Astrocyte of the spinal cord (primary cell): ENCODE data around the gene TPSB2.
"Not testable (repeated sequence)": the region's sequence is repeated elsewhere in the genome, so short reads cannot be mapped to it uniquely, and the experiment has no call there.

Experiments
- DNase-seq: peaks from one replicate; pipeline ENCODE4 v3.0.0; 2011; ENCODE audit warnings: low read depth, low spot score
- H3K4me3 ChIP-seq: 2 replicates; pipeline ENCODE4 v1.5.1; 2011; ENCODE audit warnings: low read depth, mild to moderate bottlenecking, low read length, moderate library complexity
- CTCF ChIP-seq: IDR thresholded peaks from 2 replicates; pipeline ENCODE4 v1.5.1; 2012; ENCODE audit warnings: low read depth, mild to moderate bottlenecking, low read length, inconsistent platforms
- in situ Hi-C: cut with HindIII; loops from 2 replicates; pipeline ENCODE4 v1.10.0; 2017; ENCODE audit warnings: low sequenced_read_pairs

TPSB2 gene

DNA sequence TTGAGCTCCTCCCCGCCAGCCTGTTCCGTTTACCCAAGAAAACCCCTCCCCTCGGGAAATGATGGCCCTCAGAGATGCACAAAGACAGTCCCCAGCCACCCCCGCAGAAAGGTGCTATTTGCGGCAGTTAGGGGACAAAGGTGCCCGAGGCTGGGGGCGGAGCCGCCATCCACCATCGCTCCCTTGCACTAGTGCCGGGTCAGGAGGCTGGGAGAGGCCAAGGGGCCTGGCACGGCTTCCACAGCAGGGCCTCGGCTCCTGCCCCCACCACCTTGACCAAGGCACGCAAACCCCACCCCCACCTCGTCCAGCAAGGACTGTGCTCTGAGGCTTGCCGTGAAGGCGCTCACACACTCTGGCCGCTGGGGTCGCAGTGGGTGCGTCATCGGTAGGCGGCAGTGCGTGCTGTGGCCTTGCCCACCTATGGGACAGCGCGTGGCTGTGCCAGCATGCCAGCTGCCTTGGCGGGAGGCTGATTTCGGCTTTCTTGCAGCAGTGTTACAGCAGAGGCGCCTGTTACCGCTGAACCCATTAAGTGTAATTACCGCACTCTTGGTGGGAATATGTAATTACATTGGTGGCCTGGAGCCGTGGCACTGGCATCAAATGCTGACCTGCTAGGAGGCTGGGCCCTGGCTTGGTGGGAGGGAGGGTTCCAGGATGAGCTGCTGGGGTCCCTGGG is 36.7 kb downstream of the TPSB2 start:
- no peak for TF ChIP-seq CTCF

DNA sequence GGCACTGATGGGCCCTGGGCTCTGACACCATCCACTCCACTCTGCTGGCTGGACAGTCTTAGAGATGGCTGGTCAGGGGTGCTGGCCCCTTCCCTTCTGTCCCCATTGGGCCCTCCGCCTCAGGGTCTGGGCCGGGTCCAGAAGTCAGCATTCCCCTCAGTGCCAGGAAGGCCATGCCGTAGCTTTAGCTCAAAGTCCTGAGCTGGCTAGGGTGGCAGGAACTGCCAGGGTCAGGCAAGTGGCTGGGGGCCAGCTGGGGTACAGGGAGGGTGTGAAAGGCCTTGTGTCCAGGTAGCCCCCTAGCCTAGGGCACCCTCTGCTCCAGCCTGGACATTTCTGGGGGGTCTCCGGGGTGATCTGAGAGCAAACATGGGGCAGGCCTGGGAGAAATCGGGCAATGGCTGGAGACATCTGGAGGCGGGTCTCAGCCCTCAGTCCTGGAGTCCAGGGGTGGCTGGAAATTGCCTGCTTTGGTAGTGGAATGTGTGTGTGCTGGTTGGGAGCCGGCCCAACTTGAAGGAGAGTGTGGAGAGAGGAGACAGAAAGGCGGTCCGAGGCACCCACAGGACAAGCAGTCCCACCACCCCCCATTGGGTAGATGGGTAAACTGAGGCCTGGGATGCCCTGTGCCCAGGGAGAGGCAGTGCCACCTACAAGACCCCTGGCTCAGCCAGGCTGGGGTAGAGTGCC is 37.5 kb downstream of the TPSB2 start:
- H3K4me3 ChIP-seq, result no peak overlapping the region
- no peak for TF ChIP-seq CTCF
- in situ Hi-C loops, result no loop called here

More for the DNA sequence above, 36.7 kb downstream of the TPSB2 start:
- DNase-seq, result no peak
- in situ Hi-C loops, result no loop called here
- no peak overlapping the region for H3K4me3 ChIP-seq

GRCh38 chr16:1190789-1191188 is 39.2 kb downstream of the TPSB2 start:
- DNase-seq, H3K4me3 ChIP-seq, in situ Hi-C loops: not testable (repeated sequence)

More for the DNA sequence above, 37.5 kb downstream of the TPSB2 start:
- no peak for DNase-seq

DNA sequence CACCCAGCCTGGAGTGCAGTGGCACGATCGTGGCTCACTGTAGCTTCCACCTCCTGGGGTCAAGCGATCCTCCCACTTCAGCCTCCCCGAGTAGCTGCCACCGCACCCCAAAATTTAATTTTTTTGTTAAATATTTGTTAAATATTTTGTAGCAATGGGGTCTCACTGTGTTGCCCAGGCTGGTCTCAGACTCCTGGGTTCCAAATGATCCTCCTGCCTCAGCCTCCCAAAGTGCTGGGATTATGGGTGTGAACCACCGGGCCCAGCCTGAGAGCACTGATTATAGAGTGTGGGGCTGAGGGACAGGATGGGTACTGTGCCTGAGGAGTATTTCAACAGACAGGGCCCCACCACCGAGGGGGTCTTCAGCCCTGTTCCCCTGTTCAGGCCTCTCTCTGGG is 40.5 kb downstream of the TPSB2 start:
- TF ChIP-seq CTCF, result no peak
- no peak overlapping the region for H3K4me3 ChIP-seq
- in situ Hi-C loops, result no loop called here
- DNase-seq, result no peak

- no peak for TF ChIP-seq CTCF
Observed at GRCh38 chr16:1188432-1189189, 41.4 kb downstream of the TPSB2 start.

GRCh38 chr16:1185460-1186207 is 44.4 kb downstream of the TPSB2 start:
- in situ Hi-C loops, result not testable (repeated sequence)

More at GRCh38 chr16:1188432-1189189, 41.4 kb downstream of the TPSB2 start:
- DNase-seq, result no peak
- in situ Hi-C loops, result no loop called here
- no peak overlapping the region for H3K4me3 ChIP-seq

DNA sequence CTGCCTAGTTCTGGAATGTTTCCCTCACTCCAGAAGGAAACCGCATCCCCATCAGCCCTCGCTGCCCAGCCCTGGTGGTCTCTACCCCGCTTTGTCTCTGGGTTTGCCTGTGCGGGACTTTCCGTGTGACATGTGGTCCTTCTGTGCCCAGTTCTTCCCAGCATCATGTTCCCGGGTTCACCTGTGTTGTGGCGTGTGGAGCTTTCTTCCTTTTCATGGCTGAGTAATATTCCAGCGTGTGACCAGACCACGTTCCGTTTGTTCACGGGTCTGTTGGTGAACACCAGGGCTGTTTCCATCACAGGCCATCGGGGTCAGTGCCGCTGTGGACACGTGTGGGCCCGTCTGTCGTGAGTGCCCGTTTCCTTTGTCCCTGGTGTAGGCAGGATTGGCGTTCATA is 45.0 kb downstream of the TPSB2 start:
- no peak overlapping the region for H3K4me3 ChIP-seq
- in situ Hi-C loops, result no loop called here
- no peak for TF ChIP-seq CTCF
- no peak for DNase-seq

More at GRCh38 chr16:1185460-1186207, 44.4 kb downstream of the TPSB2 start:
- H3K4me3 ChIP-seq, DNase-seq: not testable (repeated sequence)
